ENCODE measurements around the gene BARHL1. TPM values are rescaled to one million over a fixed set of nuclear protein-coding genes. Genes with fewer than 3 reads are reported as not detected.

BARHL1 gene
- total RNA-seq, 1 donor from 2014 or later, result not detected

DNA sequence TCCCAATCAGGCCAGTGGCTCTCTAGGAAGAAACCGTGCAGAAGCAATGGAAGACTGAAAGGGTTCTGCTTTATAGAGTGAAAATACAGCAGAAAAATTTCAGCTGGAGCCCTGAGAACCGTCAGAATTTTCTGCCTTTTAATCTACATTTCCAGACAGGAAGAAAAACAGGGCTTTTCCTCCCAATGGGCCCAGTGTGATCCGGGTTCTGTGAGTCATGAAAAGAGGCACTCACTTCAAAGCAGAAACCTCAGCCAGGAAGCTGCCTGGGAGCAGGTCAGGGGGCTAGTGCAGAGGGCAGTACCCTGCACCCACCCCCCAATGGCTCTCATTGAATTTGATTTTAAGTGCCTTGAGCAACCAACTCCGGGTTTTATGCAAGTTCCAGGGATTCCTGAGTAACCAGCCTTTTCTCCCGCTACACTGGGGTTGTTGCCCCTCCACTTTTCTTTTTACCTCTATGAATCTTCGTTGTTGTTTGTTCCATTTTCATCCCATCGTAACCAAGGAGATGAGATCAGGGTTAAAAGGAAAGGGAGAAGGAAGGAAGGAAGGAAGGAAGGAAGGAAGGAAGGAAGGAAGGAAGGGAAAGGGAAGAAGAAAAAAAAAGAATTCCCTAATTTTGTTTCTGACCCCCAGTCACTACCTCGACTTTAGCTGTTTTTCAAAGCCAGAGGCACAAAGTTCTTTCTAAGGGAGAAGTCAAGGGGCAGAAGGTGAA, 1.3 kb downstream of the BARHL1 start:
- H3K27me3 ChIP-seq, result peaks cover 34% of the 10 kb centered on the region

DNA sequence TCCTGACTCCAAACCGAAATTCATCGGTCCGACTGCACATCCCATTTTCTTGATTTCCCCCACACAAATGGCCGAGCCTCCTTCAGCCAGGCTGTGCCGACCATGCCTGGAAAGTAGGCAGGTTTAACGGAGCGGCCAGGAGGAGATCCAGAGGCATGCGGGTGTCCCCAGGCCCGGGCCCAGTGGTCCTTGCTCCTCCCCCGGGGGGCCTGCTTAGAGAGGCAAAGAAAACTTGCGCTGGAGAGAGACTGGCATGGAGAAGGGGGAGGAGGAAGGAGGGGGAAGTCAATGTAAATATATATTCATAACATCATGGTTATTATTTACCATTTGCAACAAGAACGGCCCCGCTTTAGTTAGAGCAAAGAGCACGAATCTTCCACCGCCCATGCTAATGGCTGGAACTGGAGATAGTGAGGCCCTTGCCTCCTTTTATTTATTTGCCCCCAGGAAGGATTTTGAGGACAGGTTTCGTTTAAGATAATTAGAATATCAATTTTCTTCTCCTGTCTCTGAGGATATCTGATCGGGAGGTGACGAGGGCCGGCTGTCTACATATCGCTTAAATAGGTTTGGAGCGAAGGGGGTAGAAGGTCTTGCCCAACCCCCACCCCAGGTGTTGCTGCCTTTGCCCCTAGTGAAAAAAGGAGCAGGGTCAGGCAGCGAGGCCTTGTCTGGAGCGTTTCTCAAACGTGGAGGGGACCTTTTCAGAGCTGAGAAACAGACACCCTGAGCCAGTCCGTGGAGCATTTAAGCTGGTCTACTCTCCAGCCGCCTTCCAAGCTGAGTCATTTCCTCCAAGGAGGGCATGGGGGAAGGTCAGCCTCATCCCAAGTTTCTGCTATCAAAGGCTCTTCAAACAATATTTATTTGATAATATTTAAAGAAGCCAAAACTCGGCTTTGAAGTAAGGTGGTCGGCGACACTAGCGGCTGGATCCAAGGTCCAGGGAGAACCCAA, 2.5 kb downstream of the BARHL1 start:
- H3K27ac ChIP-seq, result no peak overlapping the region
- intact Hi-C loops (cut with DNase I), result no loop called here
- no peaks in the 10 kb centered on the region for H3K9me3 ChIP-seq
- no peaks in the 10 kb centered on the region for H3K36me3 ChIP-seq
- H3K4me1 ChIP-seq, result peaks cover 22% of the 10 kb centered on the region
- TF ChIP-seq, protein P1, sequence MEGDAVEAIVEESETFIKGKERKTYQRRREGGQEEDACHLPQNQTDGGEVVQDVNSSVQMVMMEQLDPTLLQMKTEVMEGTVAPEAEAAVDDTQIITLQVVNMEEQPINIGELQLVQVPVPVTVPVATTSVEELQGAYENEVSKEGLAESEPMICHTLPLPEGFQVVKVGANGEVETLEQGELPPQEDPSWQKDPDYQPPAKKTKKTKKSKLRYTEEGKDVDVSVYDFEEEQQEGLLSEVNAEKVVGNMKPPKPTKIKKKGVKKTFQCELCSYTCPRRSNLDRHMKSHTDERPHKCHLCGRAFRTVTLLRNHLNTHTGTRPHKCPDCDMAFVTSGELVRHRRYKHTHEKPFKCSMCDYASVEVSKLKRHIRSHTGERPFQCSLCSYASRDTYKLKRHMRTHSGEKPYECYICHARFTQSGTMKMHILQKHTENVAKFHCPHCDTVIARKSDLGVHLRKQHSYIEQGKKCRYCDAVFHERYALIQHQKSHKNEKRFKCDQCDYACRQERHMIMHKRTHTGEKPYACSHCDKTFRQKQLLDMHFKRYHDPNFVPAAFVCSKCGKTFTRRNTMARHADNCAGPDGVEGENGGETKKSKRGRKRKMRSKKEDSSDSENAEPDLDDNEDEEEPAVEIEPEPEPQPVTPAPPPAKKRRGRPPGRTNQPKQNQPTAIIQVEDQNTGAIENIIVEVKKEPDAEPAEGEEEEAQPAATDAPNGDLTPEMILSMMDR (IDR thresholded peaks at IDR 0.05), result no peak
- no peak for TF ChIP-seq POLR2AphosphoS5 (IDR thresholded peaks at IDR 0.05; ENCODE audit: insufficient read depth in 1 of 2, low read depth in 1 of 2)
- TF ChIP-seq POLR2A (IDR thresholded peaks at IDR 0.05), result no peak
- H3K4me3 ChIP-seq, result no peak overlapping the region
- no peak for DNase-seq (ENCODE audit: extremely low spot score in 2 of 2)
- peaks cover 29% of the 10 kb centered on the region for H3K27me3 ChIP-seq

More for the DNA sequence above, 1.3 kb downstream of the BARHL1 start:
- Histone ChIP-seq H3K36me3 (no peaks in the 10 kb centered on the region), H3K4me3 (no peak overlapping the region), H3K27ac (no peak overlapping the region), H3K9me3 (no peaks in the 10 kb centered on the region), H3K4me1 (peaks cover 16% of the 10 kb centered on the region)
- TF ChIP-seq, protein P1 (IDR thresholded peaks at IDR 0.05), result no peak
- TF ChIP-seq POLR2AphosphoS5 (IDR thresholded peaks at IDR 0.05; ENCODE audit: insufficient read depth in 1 of 2, low read depth in 1 of 2), result no peak
- TF ChIP-seq POLR2A (IDR thresholded peaks at IDR 0.05), result no peak
- intact Hi-C loops (cut with DNase I), result no loop called here
- no peak for DNase-seq (ENCODE audit: extremely low spot score in 2 of 2)

GRCh38 chr9:132585954-132586829, 3.8 kb downstream of the BARHL1 start:
- Histone ChIP-seq H3K9me3 (no peaks in the 10 kb centered on the region), H3K27ac (no peak overlapping the region), H3K27me3 (peaks cover 28% of the 10 kb centered on the region), H3K36me3 (no peaks in the 10 kb centered on the region), H3K4me3 (no peak overlapping the region), H3K4me1 (peaks cover 24% of the 10 kb centered on the region)
- intact Hi-C loops (cut with DNase I), result no loop called here
- TF ChIP-seq POLR2A (IDR thresholded peaks at IDR 0.05) (no peak), POLR2AphosphoS5 (IDR thresholded peaks at IDR 0.05; ENCODE audit: insufficient read depth in 1 of 2, low read depth in 1 of 2) (no peak)
- TF ChIP-seq, protein P1 (IDR thresholded peaks at IDR 0.05), result no peak
- no peak for DNase-seq (ENCODE audit: extremely low spot score in 2 of 2)

DNA sequence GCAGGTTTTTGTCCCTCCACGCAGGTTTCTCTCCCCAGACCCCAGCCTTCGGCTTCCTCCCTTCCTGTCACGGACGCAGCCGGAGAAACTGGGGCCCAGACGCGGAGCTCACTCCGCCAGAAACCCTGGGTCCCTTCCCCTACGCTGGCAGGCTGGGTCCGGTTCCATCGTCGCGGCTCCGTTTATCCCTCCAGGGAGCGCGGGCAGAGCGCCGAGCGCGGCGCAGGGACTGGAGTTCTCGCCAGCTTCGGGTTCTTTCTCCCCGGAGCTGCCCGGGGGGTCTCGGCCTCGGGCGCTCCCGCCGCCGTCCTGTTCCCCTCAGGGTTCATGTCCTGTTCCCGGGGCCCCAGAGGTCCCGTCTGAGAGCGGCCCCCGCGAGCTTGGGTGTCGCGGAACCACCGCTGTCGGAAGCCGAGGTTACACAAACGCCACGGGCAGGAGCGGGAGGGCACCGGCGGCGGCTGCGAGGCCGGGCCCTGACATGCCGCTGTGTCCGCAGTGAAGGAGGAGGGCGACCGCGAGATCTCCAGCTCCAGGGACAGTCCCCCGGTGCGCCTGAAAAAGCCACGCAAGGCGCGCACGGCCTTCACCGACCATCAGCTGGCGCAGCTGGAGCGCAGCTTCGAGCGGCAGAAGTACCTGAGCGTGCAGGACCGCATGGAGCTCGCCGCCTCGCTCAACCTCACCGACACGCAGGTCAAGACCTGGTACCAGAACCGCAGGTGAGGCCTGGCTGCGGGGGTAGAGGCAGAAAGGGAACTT, 4.6 kb downstream of the BARHL1 start:
- no peak overlapping the region for H3K4me3 ChIP-seq
- H3K27ac ChIP-seq, result no peak overlapping the region
- DNase-seq (ENCODE audit: extremely low spot score in 2 of 2), result no peak
- H3K9me3 ChIP-seq, result no peaks in the 10 kb centered on the region
- intact Hi-C loops (cut with DNase I), result no loop called here
- peaks cover 15% of the 10 kb centered on the region for H3K4me1 ChIP-seq
- H3K27me3 ChIP-seq, result peaks cover 28% of the 10 kb centered on the region
- H3K36me3 ChIP-seq, result no peaks in the 10 kb centered on the region
- TF ChIP-seq POLR2A (IDR thresholded peaks at IDR 0.05) (no peak), POLR2AphosphoS5 (IDR thresholded peaks at IDR 0.05; ENCODE audit: insufficient read depth in 1 of 2, low read depth in 1 of 2) (no peak)
- TF ChIP-seq, protein P1 (IDR thresholded peaks at IDR 0.05), result no peak
